A549 (cell line): ENCODE data around the gene FRYL. TPM values are rescaled to one million over a fixed set of nuclear protein-coding genes. Genes with fewer than 3 reads are reported as not detected.

Source experiments
- ATAC-seq, 2 experiments: fragments of 200-7000 bp in 1 of 2; fragments of >200 bp in 1 of 2; cut with Nextera tagmentation in 1 of 2; cut with Tn5 transposase in 1 of 2; 3 replicates each; pipeline versions ENCODE4 v1.8.0 to v1.9.1; 2018 to 2020; ENCODE audit warnings: mild to moderate bottlenecking in 1 of 2, moderate library complexity in 1 of 2
- CTCF ChIA-PET: fragments of 300-600 bp; sonication (Branson Sonifier 250); formaldehyde crosslinking; extraction: SDS; loops from one replicate; lab custom pipeline; 2021; ENCODE audit warnings: antibody characterized with exemption, inconsistent platforms; lab: Yijun Ruan, JAX
- POLR2A ChIA-PET: fragments of 350-600 bp; formaldehyde crosslinking; extraction: SDS; loops from one replicate; lab custom pipeline; 2021; ENCODE audit warnings: antibody characterized with exemption, inconsistent platforms; lab: Yijun Ruan, JAX
- DNase-seq, 2 experiments: peaks; one replicate each; pipeline versions ENCODE4 v3.0.0 to v3.0.0-alpha.2; 2011 to 2016; ENCODE audit warnings: low read depth in 1 of 2, low spot score in 1 of 2
- FAIRE-seq: peaks from 2 replicates; lab custom pipeline; 2011; peaks lifted over from hg19 to GRCh38; lab: Jason Lieb, UNC
- H3K27ac ChIP-seq, 2 experiments: fragments of >200 bp; sonication (Bioruptor Twin); formaldehyde crosslinking; 3 replicates each; pipeline ENCODE4 v1.5.1; 2016 to 2017
- H3K4me1 ChIP-seq: fragments of >200 bp; sonication (Bioruptor Twin); formaldehyde crosslinking; 3 replicates; pipeline ENCODE4 v1.6.1; 2016
- H3K4me2 ChIP-seq: fragments of >200 bp; sonication (Bioruptor Twin); formaldehyde crosslinking; 3 replicates; pipeline ENCODE4 v1.6.1; 2016
- H3K4me3 ChIP-seq: fragments of >200 bp; sonication (Bioruptor Twin); formaldehyde crosslinking; 3 replicates; pipeline ENCODE4 v1.5.1; 2016
- H3K9me3 ChIP-seq: fragments of >200 bp; sonication (Bioruptor Twin); formaldehyde crosslinking; 3 replicates; pipeline ENCODE4 v1.6.1; 2016
- BHLHE40 ChIP-seq: IDR thresholded peaks from 2 replicates; pipeline ENCODE4 v1.6.1; 2012; ENCODE audit warnings: low read depth, low read length, inconsistent platforms
- CBX8 ChIP-seq: fragments of 200-600 bp; sonication (generic); IDR thresholded peaks from 2 replicates; pipeline ENCODE4 v1.6.1; 2016
- CEBPB ChIP-seq, 2 experiments: fragments of >200 bp in 1 of 2; sonication (Bioruptor Twin) in 1 of 2; formaldehyde crosslinking in 1 of 2; IDR thresholded peaks; 2 replicates each; pipeline ENCODE4 v1.6.1; 2012 to 2016
- CHD2 ChIP-seq: fragments of 150-350 bp; IDR thresholded peaks from 2 replicates; pipeline ENCODE4 v1.6.1; 2014; ENCODE audit warnings: low read length; ENCODE audit not compliant: partially characterized antibody
- CTCF ChIP-seq: fragments of >200 bp; sonication (Bioruptor Twin); formaldehyde crosslinking; IDR thresholded peaks from 3 replicates; pipeline ENCODE4 v1.5.1; 2016
- E2F6 ChIP-seq: IDR thresholded peaks from 2 replicates; pipeline ENCODE4 v1.6.1; 2012; ENCODE audit warnings: low read depth, borderline replicate concordance
- EHF ChIP-seq: fragments of 250-450 bp; sonication (Bioruptor Pico); IDR thresholded peaks from 2 replicates; pipeline ENCODE4 v1.5.0; 2020; ENCODE audit warnings: mild to moderate bottlenecking
- ESRRA ChIP-seq: fragments of 150-350 bp; IDR thresholded peaks from 2 replicates; pipeline ENCODE4 v1.6.1; 2014; ENCODE audit warnings: mild to moderate bottlenecking, low read length, borderline replicate concordance
- FOXS1 ChIP-seq: fragments of 250-450 bp; sonication (Bioruptor Pico); IDR thresholded peaks from 2 replicates; pipeline ENCODE4 v1.5.0; 2020; ENCODE audit warnings: mild to moderate bottlenecking, moderate library complexity
- HEYL ChIP-seq: fragments of 250-450 bp; sonication (Bioruptor Pico); IDR thresholded peaks from 2 replicates; pipeline ENCODE4 v1.8.0; 2021; ENCODE audit warnings: mild to moderate bottlenecking, moderate library complexity
- HMGXB4 ChIP-seq: fragments of 250-450 bp; sonication (Bioruptor Pico); IDR thresholded peaks from 2 replicates; pipeline ENCODE4 v1.5.0; 2021; ENCODE audit warnings: mild to moderate bottlenecking, moderate library complexity, borderline replicate concordance
- HOXB13 ChIP-seq: fragments of 250-450 bp; sonication (Bioruptor Pico); IDR thresholded peaks from 2 replicates; pipeline ENCODE4 v1.5.0; 2020; ENCODE audit warnings: low read depth, mild to moderate bottlenecking, moderate library complexity
- HOXB5 ChIP-seq: fragments of 250-450 bp; sonication (Bioruptor Pico); IDR thresholded peaks from 2 replicates; pipeline ENCODE4 v1.5.0; 2020; ENCODE audit warnings: mild to moderate bottlenecking, moderate library complexity
- JUNB ChIP-seq: fragments of >200 bp; sonication (Bioruptor Twin); formaldehyde crosslinking; IDR thresholded peaks from 2 replicates; pipeline ENCODE4 v1.6.1; 2016
- KDM5A ChIP-seq: fragments of 200-600 bp; sonication (generic); IDR thresholded peaks from 2 replicates; pipeline ENCODE4 v1.6.1; 2016; ENCODE audit warnings: antibody characterized with exemption, mild to moderate bottlenecking
- MAFK ChIP-seq: fragments of 450-650 bp; IDR thresholded peaks from 2 replicates; pipeline ENCODE4 v1.6.1; 2014; ENCODE audit not compliant: partially characterized antibody
- MAZ ChIP-seq: fragments of 150-350 bp; IDR thresholded peaks from 2 replicates; pipeline ENCODE4 v1.6.1; 2014; ENCODE audit warnings: antibody characterized with exemption, low read depth, low read length, borderline replicate concordance
- MYC ChIP-seq: IDR thresholded peaks from 2 replicates; pipeline ENCODE4 v1.6.1; 2012; ENCODE audit warnings: mild to moderate bottlenecking, inconsistent platforms, low read length, improper control_type of control experiment, borderline replicate concordance
- NFE2L2 ChIP-seq: fragments of 150-350 bp; conservative IDR thresholded peaks from 2 replicates; pipeline ENCODE4 v1.6.1; 2014; ENCODE audit warnings: low read length
- NR3C1 ChIP-seq: fragments of >200 bp; sonication (Bioruptor Twin); formaldehyde crosslinking; IDR thresholded peaks from 3 replicates; pipeline ENCODE4 v1.6.1; 2017
- PHF8 ChIP-seq: fragments of 200-600 bp; sonication (generic); IDR thresholded peaks from 2 replicates; pipeline ENCODE4 v1.6.1; 2016; ENCODE audit warnings: low read depth, mild to moderate bottlenecking, antibody characterized with exemption, moderate library complexity, borderline replicate concordance
- POLR2A ChIP-seq: IDR thresholded peaks from 2 replicates; pipeline ENCODE4 v1.6.1; 2012; ENCODE audit warnings: mild to moderate bottlenecking, low read length
- POLR2AphosphoS2 ChIP-seq: conservative IDR thresholded peaks from 2 replicates; pipeline ENCODE4 v1.6.1; 2012; ENCODE audit warnings: low read length, improper control_type of control experiment, inconsistent platforms
- RAD21 ChIP-seq, 2 experiments: fragments of >200 bp in 1 of 2; sonication (Bioruptor Twin) in 1 of 2; formaldehyde crosslinking in 1 of 2; IDR thresholded peaks in 1 of 2; conservative IDR thresholded peaks in 1 of 2; 2 replicates in 1 of 2; 3 replicates in 1 of 2; pipeline ENCODE4 v1.6.1; 2012 to 2018; ENCODE audit warnings: inconsistent platforms in 1 of 2
- RARB ChIP-seq: fragments of 250-450 bp; sonication (Bioruptor Pico); IDR thresholded peaks from 2 replicates; pipeline ENCODE4 v1.8.0; 2021; ENCODE audit warnings: mild to moderate bottlenecking, moderate library complexity
- RNF2 ChIP-seq: fragments of 200-600 bp; sonication (generic); IDR thresholded peaks from 2 replicates; pipeline ENCODE4 v1.6.1; 2016; ENCODE audit warnings: low read depth, mild to moderate bottlenecking, antibody characterized with exemption, moderate library complexity, borderline replicate concordance
- SMC3 ChIP-seq: fragments of >200 bp; sonication (Bioruptor Twin); formaldehyde crosslinking; IDR thresholded peaks from 3 replicates; pipeline ENCODE4 v1.6.1; 2018; ENCODE audit warnings: inconsistent platforms
- TP53 ChIP-seq: fragments of 250-450 bp; sonication (Bioruptor Pico); IDR thresholded peaks from 2 replicates; pipeline ENCODE4 v1.5.0; 2021; ENCODE audit warnings: mild to moderate bottlenecking, moderate library complexity
- ZC3H11A ChIP-seq: fragments of 450-650 bp; IDR thresholded peaks from 2 replicates; pipeline ENCODE4 v1.6.1; 2014; ENCODE audit warnings: antibody characterized with exemption, mild to moderate bottlenecking
- ZFP36 ChIP-seq: fragments of 450-650 bp; IDR thresholded peaks from 2 replicates; pipeline ENCODE4 v1.6.1; 2014; ENCODE audit warnings: borderline replicate concordance; ENCODE audit not compliant: partially characterized antibody
- ZNF302 ChIP-seq: fragments of 250-450 bp; sonication (Bioruptor Pico); IDR thresholded peaks from 2 replicates; pipeline ENCODE4 v1.9.0; 2021; ENCODE audit warnings: inconsistent platforms, mild to moderate bottlenecking, moderate library complexity
- WGBS: methylation state at CpG from one replicate; pipeline ENCODE4 v1.1.6; 2017; ENCODE audit errors: missing lambda C conversion rate; 5-methylcytosine and 5-hydroxymethylcytosine counted together
- polyA plus RNA-seq, 4 experiments: library from polyadenylated mRNA; depleted of rRNA in 3 of 4; stranded (reverse); fragments of >200 nt; fragmentation: RNase III in 1 of 4; extraction: RNeasy Plus Mini Kit Qiagen cat#74134 plus additional on column Dnase treatment in 1 of 4; gene quantifications; 2 replicates in 3 of 4; 3 replicates in 1 of 4; pipeline ENCODE4 v1.2.3, GENCODE V29; 2011 to 2017

FRYL gene
- polyA plus RNA-seq, 2 of the 4 experiments (the other 2 are of a cell fraction) = 7.1 to 21.1 TPM

GRCh38 chr4:48467442-48467841 is 312.6 kb downstream of the FRYL start:
- Histone ChIP-seq H3K9me3 (no peaks in the 10 kb centered on the region), H3K27ac (no peak overlapping the region), H3K4me1 (no peaks in the 10 kb centered on the region), H3K4me2 (no peak overlapping the region), H3K4me3 (no peak overlapping the region)
- TF ChIP-seq E2F6 (no peak), RNF2 (no peak)
- no peak for ATAC-seq
- FAIRE-seq = no peak
- WGBS = 84% methylated on average over 2 of the region's 2 CpGs
- ChIA-PET CTCF (interaction anchor here (0.6 kb wide), 1 partner anchor 45 kb away, joined by 3 read pairs; no protein-coding TSS in a partner anchor), POLR2A (no interaction called here)
- no peak for DNase-seq

- H3K27ac ChIP-seq = no peak overlapping the region
- CTCF ChIA-PET = no interaction called here
- DNase-seq = no peak
- TF ChIP-seq TP53 (CRISPR knock-in tag) (no peak), CHD2 (no peak), FOXS1 (CRISPR knock-in tag) (no peak), RAD21 (conservative IDR thresholded peaks at IDR 0.05 in 1 of 2, IDR thresholded peaks at IDR 0.05 in 1 of 2) (no peak), CBX8 (no peak), POLR2AphosphoS2 (no peak), ZNF302 (CRISPR knock-in tag) (no peak), BHLHE40 (no peak), NR3C1 (no peak), CTCF (no peak), MYC (no peak), SMC3 (no peak), KDM5A (no peak), MAFK (no peak), ESRRA (no peak), PHF8 (no peak), HOXB13 (CRISPR knock-in tag) (no peak)
- TF ChIP-seq, all 56 proteins: peak for 0
- Histone ChIP-seq H3K4me3 (no peak overlapping the region), H3K4me2 (no peak overlapping the region), H3K4me1 (no peaks in the 10 kb centered on the region), H3K9me3 (no peaks in the 10 kb centered on the region)
- ATAC-seq (no peak), FAIRE-seq (no peak)
- WGBS = 42% methylated on average over 5 of the region's 5 CpGs
- POLR2A ChIA-PET = no interaction called here
These were observed 317.7 kb downstream of the FRYL start for GRCh38 chr4:48462363-48462762.

- POLR2A ChIA-PET = no interaction called here
- no peaks in the 10 kb centered on the region for H3K9me3 ChIP-seq
- H3K4me3 ChIP-seq = no peak overlapping the region
- DNase-seq (no peak), FAIRE-seq (no peak), ATAC-seq (no peak)
- CTCF ChIA-PET = interaction anchor here (0.6 kb wide), 1 partner anchor 48 kb away, joined by 3 read pairs; no protein-coding TSS in a partner anchor
- no peak overlapping the region for H3K27ac ChIP-seq
- TF ChIP-seq HMGXB4 (CRISPR knock-in tag) (no peak), EHF (CRISPR knock-in tag) (no peak), ZC3H11A (no peak), RNF2 (no peak), HEYL (CRISPR knock-in tag) (no peak), RAD21 (conservative IDR thresholded peaks at IDR 0.05 in 1 of 2, IDR thresholded peaks at IDR 0.05 in 1 of 2) (no peak), RARB (CRISPR knock-in tag) (no peak), JUNB (no peak), HOXB5 (CRISPR knock-in tag) (no peak), CEBPB (IDR thresholded peaks at IDR 0.05) (no peak), NFE2L2 (no peak), ZFP36 (no peak), POLR2A (no peak), MAZ (no peak), POLR2AphosphoS2 (no peak)
- no peaks in the 10 kb centered on the region for H3K4me1 ChIP-seq
- H3K4me2 ChIP-seq = no peak overlapping the region
These were observed 319.1 kb downstream of the FRYL start for GRCh38 chr4:48461000-48461399.
